Measurements from ENCODE around the gene PHKG2. TPM values are rescaled to one million over a fixed set of nuclear protein-coding genes. Genes with fewer than 3 reads are reported as not detected.

The PHKG2 gene
- polyA plus RNA-seq, 1 experiment: 21.7 TPM

GRCh38 chr16:30782486-30783279, 34.5 kb downstream of the PHKG2 start:
- no peak for TF ChIP-seq CTCF (IDR thresholded peaks at IDR 0.05; ENCODE audit: low read depth, low read length)

GRCh38 chr16:30783280-30784109, 35.3 kb downstream of the PHKG2 start:
- Histone ChIP-seq H3K9me3 (ENCODE audit: control insufficient read depth, insufficient read depth, low read length) (no peaks in the 10 kb centered on the region; the same call in 1 of the 2 replicates), H3K27ac (ENCODE audit: low read depth, low read length) (no peak overlapping the region), H3K4me3 (ENCODE audit: low read depth, low read length) (no peak overlapping the region), H3K27me3 (ENCODE audit: control insufficient read depth, insufficient read depth, low read length) (no peaks in the 10 kb centered on the region)
- POLR2A ChIA-PET: interaction anchor here (0.6 to 1.0 kb wide), 2 partner anchors 14 to 22 kb away, joined by 3 to 5 read pairs; no protein-coding TSS in a partner anchor
- CTCF ChIA-PET: no interaction called here
- no peak for TF ChIP-seq CTCF (IDR thresholded peaks at IDR 0.05; ENCODE audit: low read depth, low read length)
- DNase-seq (ENCODE audit: low read depth, low spot score): no peak

More at GRCh38 chr16:30782486-30783279, 34.5 kb downstream of the PHKG2 start:
- DNase-seq (ENCODE audit: low read depth, low spot score): no peak
- CTCF ChIA-PET: no interaction called here
- Histone ChIP-seq H3K27me3 (ENCODE audit: control insufficient read depth, insufficient read depth, low read length) (no peaks in the 10 kb centered on the region), H3K9me3 (ENCODE audit: control insufficient read depth, insufficient read depth, low read length) (no peaks in the 10 kb centered on the region; the same call in 1 of the 2 replicates), H3K4me3 (ENCODE audit: low read depth, low read length) (no peak overlapping the region), H3K27ac (ENCODE audit: low read depth, low read length) (no peak overlapping the region)
- POLR2A ChIA-PET: interaction anchor here (0.6 kb wide), 1 partner anchor 13 kb away, joined by 5 read pairs; no protein-coding TSS in a partner anchor

- Histone ChIP-seq H3K27ac (ENCODE audit: low read depth, low read length) (no peak overlapping the region), H3K27me3 (ENCODE audit: control insufficient read depth, insufficient read depth, low read length) (no peaks in the 10 kb centered on the region), H3K4me3 (ENCODE audit: low read depth, low read length) (no peak overlapping the region), H3K9me3 (ENCODE audit: control insufficient read depth, insufficient read depth, low read length) (no peaks in the 10 kb centered on the region; the same call in 1 of the 2 replicates)
- DNase-seq (ENCODE audit: low read depth, low spot score): no peak
- no peak for TF ChIP-seq CTCF (IDR thresholded peaks at IDR 0.05; ENCODE audit: low read depth, low read length)
- CTCF ChIA-PET: interaction anchor here (1.0 kb wide), 1 partner anchor 21 kb away, joined by 3 read pairs; no protein-coding TSS in a partner anchor
- POLR2A ChIA-PET: interaction anchor here (1.0 kb wide), 1 partner anchor 21 kb away, joined by 3 read pairs; no protein-coding TSS in a partner anchor
Measured at GRCh38 chr16:30784215-30784614, 36.0 kb downstream of the PHKG2 start.

GRCh38 chr16:30785126-30786106, 37.2 kb downstream of the PHKG2 start:
- CTCF ChIA-PET: interaction anchor here (1.0 kb wide), 1 partner anchor 20 kb away, joined by 3 read pairs; no protein-coding TSS in a partner anchor
- no peak overlapping the region for H3K27ac ChIP-seq (ENCODE audit: low read depth, low read length)
- H3K4me3 ChIP-seq (ENCODE audit: low read depth, low read length): peak overlapping the region; percentile 90
- no peaks in the 10 kb centered on the region; the same call in 1 of the 2 replicates for H3K9me3 ChIP-seq (ENCODE audit: control insufficient read depth, insufficient read depth, low read length)
- TF ChIP-seq CTCF (IDR thresholded peaks at IDR 0.05; ENCODE audit: low read depth, low read length): no peak
- no peaks in the 10 kb centered on the region for H3K27me3 ChIP-seq (ENCODE audit: control insufficient read depth, insufficient read depth, low read length)
- no peak for DNase-seq (ENCODE audit: low read depth, low spot score)
- POLR2A ChIA-PET: interaction anchor here (3.0 kb wide), 1 partner anchor 20 kb away, joined by 70 read pairs; no protein-coding TSS in a partner anchor
